Measurements from ENCODE around the gene SPTLC1. TPM values are rescaled to one million over a fixed set of nuclear protein-coding genes. Genes with fewer than 3 reads are reported as not detected.
"Not testable (repeated sequence)": the region's sequence is repeated elsewhere in the genome, so short reads cannot be mapped to it uniquely, and the experiment has no call there.

SPTLC1 gene
- total RNA-seq, 1 donor from 2014 or later, result 40.8 TPM

DNA sequence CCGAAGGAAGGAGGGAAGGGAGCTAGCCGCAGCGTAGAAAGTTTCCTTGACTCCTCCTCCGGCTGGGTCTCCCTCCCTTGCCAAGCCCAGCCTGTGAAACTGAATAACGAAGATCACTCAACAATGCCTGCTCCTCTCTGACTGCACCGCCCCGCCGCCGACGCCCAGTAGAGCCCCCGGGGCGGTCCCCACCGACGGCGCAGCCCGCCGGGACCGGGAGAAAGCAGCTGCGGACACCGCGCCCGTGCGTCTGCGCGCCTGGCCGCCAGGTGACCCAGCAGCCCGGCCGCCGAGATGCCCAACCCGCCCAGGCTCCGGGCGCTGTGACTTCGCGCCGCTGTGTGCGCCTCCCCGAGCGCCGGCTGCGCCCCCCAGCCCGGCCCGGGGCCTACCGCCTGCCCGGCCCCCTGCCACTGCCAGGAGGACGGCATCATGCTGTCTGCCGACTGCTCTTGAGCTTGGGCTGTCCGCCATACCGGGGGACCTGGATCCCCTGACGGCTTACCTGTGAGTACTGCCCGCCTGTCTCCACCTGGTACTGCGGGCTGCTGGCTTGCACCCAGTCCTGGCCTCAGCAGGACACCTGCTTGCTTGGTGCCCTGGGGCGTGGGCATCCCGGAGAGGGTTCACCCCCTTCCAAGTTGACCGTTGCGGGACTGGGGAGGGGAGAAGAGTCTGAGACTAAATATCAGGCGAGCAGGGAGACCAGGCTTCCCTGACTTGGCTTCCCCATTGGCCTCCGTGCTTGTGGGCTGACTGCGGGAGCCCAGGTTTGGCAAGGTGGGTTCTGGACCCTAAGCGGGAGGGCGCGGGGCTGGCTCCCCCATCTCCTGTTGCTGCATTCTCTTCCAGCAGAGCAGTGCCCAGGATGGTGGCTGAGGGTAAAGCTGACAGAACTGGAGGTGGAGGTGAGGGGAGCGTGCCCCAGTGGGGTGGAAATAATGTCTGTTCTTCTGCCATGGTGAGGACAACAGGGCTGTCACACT is 26.2 kb upstream of the SPTLC1 start:
- POLR2A ChIA-PET, result no interaction called here
- ATAC-seq (ENCODE audit: low read depth) (no peak), DNase-seq (no peak)
- Mint-ChIP-seq H3K36me3 (ENCODE audit: low read depth) (no peaks in the 10 kb centered on the region), H3K4me1 (peaks cover 10% of the 10 kb centered on the region), H3K9me3 (no peaks in the 10 kb centered on the region), H3K27me3 (peaks cover 39% of the 10 kb centered on the region), H3K27ac (no peak overlapping the region), H3K4me3 (peak overlapping the region; percentile 72)
- TF ChIP-seq, protein P1, sequence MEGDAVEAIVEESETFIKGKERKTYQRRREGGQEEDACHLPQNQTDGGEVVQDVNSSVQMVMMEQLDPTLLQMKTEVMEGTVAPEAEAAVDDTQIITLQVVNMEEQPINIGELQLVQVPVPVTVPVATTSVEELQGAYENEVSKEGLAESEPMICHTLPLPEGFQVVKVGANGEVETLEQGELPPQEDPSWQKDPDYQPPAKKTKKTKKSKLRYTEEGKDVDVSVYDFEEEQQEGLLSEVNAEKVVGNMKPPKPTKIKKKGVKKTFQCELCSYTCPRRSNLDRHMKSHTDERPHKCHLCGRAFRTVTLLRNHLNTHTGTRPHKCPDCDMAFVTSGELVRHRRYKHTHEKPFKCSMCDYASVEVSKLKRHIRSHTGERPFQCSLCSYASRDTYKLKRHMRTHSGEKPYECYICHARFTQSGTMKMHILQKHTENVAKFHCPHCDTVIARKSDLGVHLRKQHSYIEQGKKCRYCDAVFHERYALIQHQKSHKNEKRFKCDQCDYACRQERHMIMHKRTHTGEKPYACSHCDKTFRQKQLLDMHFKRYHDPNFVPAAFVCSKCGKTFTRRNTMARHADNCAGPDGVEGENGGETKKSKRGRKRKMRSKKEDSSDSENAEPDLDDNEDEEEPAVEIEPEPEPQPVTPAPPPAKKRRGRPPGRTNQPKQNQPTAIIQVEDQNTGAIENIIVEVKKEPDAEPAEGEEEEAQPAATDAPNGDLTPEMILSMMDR (IDR thresholded peaks at IDR 0.05), result no peak
- CTCF ChIA-PET, result interaction anchor here (1.0 to 4.4 kb wide), 9 partner anchors 8 to 648 kb away, joined by 3 to 20 read pairs (median 6); no protein-coding TSS in a partner anchor
- intact Hi-C loops (cut with micrococcal nuclease), result no loop called here

- no peaks in the 10 kb centered on the region for H3K36me3 Mint-ChIP-seq (ENCODE audit: low read depth)
- POLR2A ChIA-PET, result interaction anchor here (0.6 kb wide), 1 partner anchor 142 kb away, joined by 3 read pairs; no protein-coding TSS in a partner anchor
- no peaks in the 10 kb centered on the region for H3K9me3 Mint-ChIP-seq
- ATAC-seq (ENCODE audit: low read depth), result no peak
- peaks cover 43% of the 10 kb centered on the region for H3K27me3 Mint-ChIP-seq
- peak overlapping the region; percentile 72 for H3K4me3 Mint-ChIP-seq
- TF ChIP-seq, protein P1 (IDR thresholded peaks at IDR 0.05), result no peak
- CTCF ChIA-PET, result interaction anchor here (0.6 to 4.4 kb wide), 15 partner anchors 9 to 649 kb away, joined by 3 to 20 read pairs (median 4); partner anchors contain the start of gene SPTLC1
- DNase-seq, result no peak
- H3K27ac Mint-ChIP-seq, result no peak overlapping the region
- intact Hi-C loops (cut with micrococcal nuclease), result loop anchor here (1.0 kb wide), 3 partner anchors 299 to 651 kb away; no protein-coding TSS in a partner anchor
- H3K4me1 Mint-ChIP-seq, result peaks cover 10% of the 10 kb centered on the region
Measured at GRCh38 chr9:92140754-92141143, 25.5 kb upstream of the SPTLC1 start.

DNA sequence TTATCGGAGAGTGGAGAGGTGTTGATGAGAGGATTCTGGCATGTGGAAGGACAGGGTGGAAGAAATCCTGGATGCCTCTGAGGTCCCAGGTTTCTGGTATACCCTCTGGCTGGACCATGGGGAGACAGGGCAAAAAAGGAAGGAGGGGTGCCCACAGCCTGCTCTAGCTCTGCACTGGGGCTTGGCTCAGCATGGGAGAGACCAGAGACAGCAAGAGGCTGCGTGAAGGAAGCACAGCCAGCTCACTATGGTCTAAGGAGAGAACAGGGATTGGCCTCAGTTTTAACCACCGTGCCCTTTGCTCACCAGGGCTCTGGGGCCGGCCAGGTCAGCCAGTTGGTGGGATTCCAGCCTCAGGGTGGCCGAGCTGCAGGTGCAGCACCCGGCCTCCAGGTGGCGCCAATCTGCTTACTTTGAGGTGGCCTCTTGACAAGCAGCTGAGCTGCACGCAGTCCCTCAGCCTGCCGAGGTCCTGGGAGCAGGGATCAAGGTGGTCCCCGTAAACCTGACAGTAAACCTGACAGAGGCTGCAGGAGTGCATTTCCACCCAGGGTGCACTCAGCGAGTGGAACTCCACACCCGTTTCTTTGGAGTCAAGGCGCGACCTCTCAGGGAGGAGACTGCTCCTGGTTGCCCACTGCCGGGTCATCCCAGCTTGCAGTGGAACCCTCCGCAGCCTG is 25.0 kb upstream of the SPTLC1 start:
- no peak overlapping the region for H3K27ac Mint-ChIP-seq

GRCh38 chr9:92138960-92139540 is 23.8 kb upstream of the SPTLC1 start:
- peaks cover 45% of the 10 kb centered on the region for H3K27me3 Mint-ChIP-seq
- intact Hi-C loops (cut with micrococcal nuclease); ATAC-seq (ENCODE audit: low read depth); DNase-seq; H3K36me3 Mint-ChIP-seq (ENCODE audit: low read depth); H3K27ac Mint-ChIP-seq; H3K4me3 Mint-ChIP-seq; H3K9me3 Mint-ChIP-seq; POLR2A ChIA-PET: not testable (repeated sequence)
- CTCF ChIA-PET, result interaction anchor here (0.9 to 4.4 kb wide), 10 partner anchors 11 to 651 kb away, joined by 3 to 20 read pairs (median 6); partner anchors contain the start of gene SPTLC1
- peaks cover 10% of the 10 kb centered on the region for H3K4me1 Mint-ChIP-seq

More for the DNA sequence above, 25.0 kb upstream of the SPTLC1 start:
- TF ChIP-seq, protein P1 (IDR thresholded peaks at IDR 0.05), result peak; percentile 74
- H3K36me3 Mint-ChIP-seq (ENCODE audit: low read depth), result no peaks in the 10 kb centered on the region
- H3K27me3 Mint-ChIP-seq, result peaks cover 42% of the 10 kb centered on the region
- H3K9me3 Mint-ChIP-seq, result no peaks in the 10 kb centered on the region
- peak overlapping the region; percentile 46 for H3K4me3 Mint-ChIP-seq
- intact Hi-C loops (cut with micrococcal nuclease), result loop anchor here (1.0 kb wide), 3 partner anchors 299 to 651 kb away; no protein-coding TSS in a partner anchor
- POLR2A ChIA-PET, result interaction anchor here (0.6 kb wide), 1 partner anchor 142 kb away, joined by 3 read pairs; no protein-coding TSS in a partner anchor
- DNase-seq (peak; percentile 66), ATAC-seq (ENCODE audit: low read depth) (peak; percentile 74)
- CTCF ChIA-PET, result interaction anchor here (0.6 to 4.4 kb wide), 17 partner anchors 9 to 649 kb away, joined by 3 to 20 read pairs (median 4); partner anchors contain the start of gene SPTLC1
- peaks cover 10% of the 10 kb centered on the region for H3K4me1 Mint-ChIP-seq
